Progenitor cell of endocrine pancreas (in vitro differentiated cells): ENCODE results near the gene ADAMTS10. TPM values are rescaled to one million over a fixed set of nuclear protein-coding genes. Genes with fewer than 3 reads are reported as not detected.
"Not testable (repeated sequence)": the region's sequence is repeated elsewhere in the genome, so short reads cannot be mapped to it uniquely, and the experiment has no call there.

Experiments
- DNase-seq: peaks from one replicate; pipeline ENCODE4 v3.0.0; 2021; ENCODE audit warnings: low spot score; ENCODE audit not compliant: unreplicated experiment
- H3K27ac Mint-ChIP-seq: 2 replicates; pipeline ENCODE4 v1.8.0; 2021; ENCODE audit warnings: mild to moderate bottlenecking, moderate library complexity, mixed read lengths
- H3K27me3 Mint-ChIP-seq: 2 replicates; pipeline ENCODE4 v1.8.0; 2021; ENCODE audit warnings: mixed read lengths
- H3K36me3 Mint-ChIP-seq: 2 replicates; pipeline ENCODE4 v1.8.0; 2022; ENCODE audit warnings: mixed read lengths; ENCODE audit not compliant: insufficient read depth
- H3K4me1 Mint-ChIP-seq: 2 replicates; pipeline ENCODE4 v1.8.0; 2021; ENCODE audit warnings: low read depth, mixed read lengths
- H3K4me3 Mint-ChIP-seq: 2 replicates; pipeline ENCODE4 v1.8.0; 2021; ENCODE audit warnings: low read depth, mild to moderate bottlenecking, moderate library complexity, mixed read lengths
- H3K9me3 Mint-ChIP-seq: 2 replicates; pipeline ENCODE4 v1.8.0; 2021; ENCODE audit warnings: low read depth, mixed read lengths
- total RNA-seq: library from RNA; stranded (reverse); gene quantifications from 2 replicates; pipeline ENCODE4 v1.2.1, GENCODE V29; 2021
- TF ChIP-seq, protein P1 (sequence below): fragments of 200-600 bp; sonication (generic); IDR thresholded peaks from one replicate; pipeline ENCODE4 v1.5.0; 2021; ENCODE audit warnings: antibody characterized with exemption, mild to moderate bottlenecking; ENCODE audit not compliant: unreplicated experiment

The ADAMTS10 gene
- total RNA-seq, 1 donor from 2014 or later, result 53.0 TPM

DNA sequence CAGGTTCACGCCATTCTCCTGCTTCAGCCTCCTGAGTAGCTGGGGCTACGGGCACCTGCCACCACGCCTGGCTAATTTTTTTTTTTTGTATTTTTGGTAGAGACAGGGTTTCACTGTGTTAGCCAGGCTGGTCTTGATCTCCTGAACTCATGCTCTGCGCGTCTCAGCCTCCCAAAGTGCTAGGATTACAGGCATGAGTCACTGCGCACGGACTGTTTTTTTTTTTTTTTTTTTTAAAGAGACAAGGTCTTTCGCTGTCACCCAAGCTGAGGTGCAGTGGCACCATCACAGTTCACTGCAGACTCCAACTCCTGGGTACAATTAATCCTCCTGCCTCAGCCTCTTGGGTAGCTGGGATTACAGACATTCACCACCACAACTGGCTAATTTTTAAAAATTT is 8.2 kb upstream of the ADAMTS10 start:
- Mint-ChIP-seq H3K27ac (no peak overlapping the region), H3K27me3 (peaks cover 18% of the 10 kb centered on the region), H3K9me3 (no peaks in the 10 kb centered on the region), H3K36me3 (no peaks in the 10 kb centered on the region), H3K4me1 (no peaks in the 10 kb centered on the region), H3K4me3 (no peak overlapping the region)
- DNase-seq, result no peak
- TF ChIP-seq, protein P1, sequence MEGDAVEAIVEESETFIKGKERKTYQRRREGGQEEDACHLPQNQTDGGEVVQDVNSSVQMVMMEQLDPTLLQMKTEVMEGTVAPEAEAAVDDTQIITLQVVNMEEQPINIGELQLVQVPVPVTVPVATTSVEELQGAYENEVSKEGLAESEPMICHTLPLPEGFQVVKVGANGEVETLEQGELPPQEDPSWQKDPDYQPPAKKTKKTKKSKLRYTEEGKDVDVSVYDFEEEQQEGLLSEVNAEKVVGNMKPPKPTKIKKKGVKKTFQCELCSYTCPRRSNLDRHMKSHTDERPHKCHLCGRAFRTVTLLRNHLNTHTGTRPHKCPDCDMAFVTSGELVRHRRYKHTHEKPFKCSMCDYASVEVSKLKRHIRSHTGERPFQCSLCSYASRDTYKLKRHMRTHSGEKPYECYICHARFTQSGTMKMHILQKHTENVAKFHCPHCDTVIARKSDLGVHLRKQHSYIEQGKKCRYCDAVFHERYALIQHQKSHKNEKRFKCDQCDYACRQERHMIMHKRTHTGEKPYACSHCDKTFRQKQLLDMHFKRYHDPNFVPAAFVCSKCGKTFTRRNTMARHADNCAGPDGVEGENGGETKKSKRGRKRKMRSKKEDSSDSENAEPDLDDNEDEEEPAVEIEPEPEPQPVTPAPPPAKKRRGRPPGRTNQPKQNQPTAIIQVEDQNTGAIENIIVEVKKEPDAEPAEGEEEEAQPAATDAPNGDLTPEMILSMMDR, result no peak

DNA sequence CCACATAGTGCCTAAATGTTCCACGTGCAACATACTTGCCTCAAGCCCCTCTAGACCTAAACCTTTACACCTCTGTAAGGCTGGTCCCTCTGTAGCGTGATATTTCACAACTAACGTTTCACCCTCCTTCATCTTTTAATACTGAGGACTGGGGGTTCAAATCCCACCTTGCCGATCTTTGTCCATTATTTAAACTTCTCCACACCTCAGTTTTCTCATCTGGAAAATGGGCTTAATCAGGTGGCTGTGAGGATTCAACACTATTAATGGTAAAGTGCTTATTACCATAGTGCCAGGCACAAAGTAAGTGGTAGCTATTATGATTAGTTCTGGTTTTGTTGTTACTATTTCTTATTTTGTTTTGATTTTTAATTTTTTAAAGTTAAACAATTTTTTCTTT is 7.5 kb upstream of the ADAMTS10 start:
- DNase-seq, result no peak
- Mint-ChIP-seq H3K36me3 (no peaks in the 10 kb centered on the region), H3K4me1 (no peaks in the 10 kb centered on the region), H3K27ac (no peak overlapping the region), H3K4me3 (no peak overlapping the region), H3K27me3 (peaks cover 18% of the 10 kb centered on the region), H3K9me3 (no peaks in the 10 kb centered on the region)
- TF ChIP-seq, protein P1, result no peak

DNA sequence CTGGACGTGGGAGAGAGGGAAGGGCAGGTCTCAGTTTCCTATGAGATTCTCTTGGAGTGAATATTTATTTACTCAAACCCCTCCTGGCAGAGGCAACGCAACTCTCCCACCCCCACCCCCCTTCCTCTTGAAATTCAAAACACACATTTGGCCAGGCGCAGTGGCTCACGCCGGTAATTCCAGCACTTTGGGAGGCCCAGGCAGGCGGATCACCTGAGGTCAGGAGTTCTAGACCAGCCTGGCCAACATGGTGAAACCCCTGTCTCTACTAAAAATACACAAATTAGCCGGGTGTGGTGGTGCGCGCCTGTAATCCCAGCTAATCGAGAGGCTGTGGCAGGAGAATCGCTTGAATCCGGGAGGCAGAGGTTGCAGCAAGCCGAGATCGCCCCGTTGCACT is 6.8 kb upstream of the ADAMTS10 start:
- not testable (repeated sequence) for H3K27ac Mint-ChIP-seq, H3K4me3 Mint-ChIP-seq, DNase-seq, H3K9me3 Mint-ChIP-seq, H3K4me1 Mint-ChIP-seq, H3K36me3 Mint-ChIP-seq
- H3K27me3 Mint-ChIP-seq, result peaks cover 18% of the 10 kb centered on the region

DNA sequence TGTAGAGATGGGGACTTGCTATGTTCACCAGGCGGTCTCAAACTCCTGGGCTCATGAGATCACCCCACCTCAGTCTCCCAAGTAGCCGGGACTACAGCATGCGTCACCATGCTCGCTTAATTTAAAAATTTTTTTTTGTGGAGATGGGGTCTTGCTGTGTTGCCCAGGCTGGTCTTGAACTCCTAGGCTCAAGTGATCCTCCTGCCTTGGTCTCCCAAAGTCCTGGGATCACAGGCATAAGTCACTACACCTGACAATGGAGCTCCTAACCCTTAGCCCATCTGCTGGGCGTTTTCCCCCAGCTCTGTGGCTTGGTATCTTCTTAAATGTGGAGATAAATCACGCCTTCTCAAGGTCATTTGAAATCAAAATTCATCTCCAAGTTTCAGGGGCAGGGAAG is 6.3 kb upstream of the ADAMTS10 start:
- TF ChIP-seq, protein P1, result no peak

DNA sequence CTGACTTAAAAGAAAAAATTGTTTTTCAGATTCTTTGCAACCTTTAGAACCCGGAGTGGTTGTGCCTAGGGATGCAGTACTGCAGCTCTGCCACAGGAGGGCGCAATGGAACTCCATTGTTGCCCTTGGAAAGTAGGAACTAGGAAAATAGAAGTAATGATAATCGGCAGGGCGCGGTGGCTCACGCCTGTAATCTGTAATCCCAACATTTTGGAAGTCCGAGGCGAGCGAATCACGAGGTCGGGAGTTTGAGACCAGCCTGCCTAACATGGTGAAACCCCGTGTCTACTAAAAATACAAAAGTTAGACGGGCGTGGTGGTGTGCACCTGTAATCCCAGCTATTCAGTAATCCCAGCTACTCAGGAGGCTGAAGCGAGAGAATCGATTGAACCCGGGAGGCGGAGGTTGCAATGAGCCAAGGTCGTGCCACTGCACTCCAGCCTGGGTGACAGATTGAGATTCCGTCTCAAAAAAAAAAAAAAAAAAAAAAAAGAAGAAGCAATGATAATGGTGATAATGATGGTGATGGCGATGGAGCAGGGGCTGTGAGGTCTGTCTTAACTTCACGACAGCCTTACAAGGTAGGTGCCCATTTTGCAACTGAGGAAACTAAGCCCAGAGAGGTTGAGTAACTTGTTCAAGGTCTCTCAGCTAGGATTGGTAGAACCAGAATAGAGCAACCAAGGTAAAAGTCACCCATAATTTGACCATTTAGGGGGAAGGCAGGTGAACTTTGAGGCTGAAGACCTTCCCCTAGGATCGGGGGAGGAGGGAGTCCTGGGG is 5.5 kb upstream of the ADAMTS10 start:
- Mint-ChIP-seq H3K27me3 (peaks cover 18% of the 10 kb centered on the region), H3K36me3 (no peaks in the 10 kb centered on the region), H3K27ac (no peak overlapping the region), H3K4me1 (peaks cover 3% of the 10 kb centered on the region), H3K9me3 (no peaks in the 10 kb centered on the region), H3K4me3 (no peak overlapping the region)
- TF ChIP-seq, protein P1, result peak; percentile 92
- peak; percentile 46 for DNase-seq

More for the DNA sequence above, 6.3 kb upstream of the ADAMTS10 start:
- H3K27ac Mint-ChIP-seq, result no peak overlapping the region
- no peaks in the 10 kb centered on the region for H3K9me3 Mint-ChIP-seq
- peaks cover 18% of the 10 kb centered on the region for H3K27me3 Mint-ChIP-seq
- no peak overlapping the region for H3K4me3 Mint-ChIP-seq
- no peaks in the 10 kb centered on the region for H3K36me3 Mint-ChIP-seq
- no peak for DNase-seq
- H3K4me1 Mint-ChIP-seq, result peaks cover 3% of the 10 kb centered on the region

DNA sequence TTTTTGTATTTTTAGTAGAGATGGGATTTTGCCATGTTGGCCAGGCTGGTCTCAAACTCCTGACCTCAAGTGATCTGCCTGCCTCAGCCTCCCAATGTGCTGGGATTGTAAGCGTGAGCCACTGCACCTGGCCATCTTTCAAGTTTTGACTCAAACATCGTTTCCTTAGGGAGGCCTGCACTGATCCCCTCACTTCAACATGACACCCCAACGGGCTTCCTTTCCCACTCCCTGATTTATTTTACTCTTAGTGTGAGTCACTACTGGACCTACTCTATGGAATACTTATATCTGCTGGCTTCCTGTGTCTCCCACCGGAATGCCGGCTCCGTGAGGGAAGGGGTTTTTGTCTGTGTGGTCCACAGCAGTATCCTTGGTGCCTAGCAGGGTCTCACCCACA is 4.5 kb upstream of the ADAMTS10 start:
- H3K9me3 Mint-ChIP-seq, result no peaks in the 10 kb centered on the region
- no peak for DNase-seq
- TF ChIP-seq, protein P1, result no peak
- peaks cover 7% of the 10 kb centered on the region for H3K4me1 Mint-ChIP-seq
- H3K36me3 Mint-ChIP-seq, result no peaks in the 10 kb centered on the region
- H3K27ac Mint-ChIP-seq, result no peak overlapping the region
- H3K27me3 Mint-ChIP-seq, result peaks cover 8% of the 10 kb centered on the region
- no peak overlapping the region for H3K4me3 Mint-ChIP-seq
